Skeletal muscle tissue (tissue), 4 donors: Measurements from ENCODE around the gene LMTK3. TPM values are rescaled to one million over a fixed set of nuclear protein-coding genes. Genes with fewer than 3 reads are reported as not detected.

Source experiments
- H3K27ac ChIP-seq: one replicate; pipeline ENCODE4 v1.7.0; 2013; ENCODE audit warnings: mild to moderate bottlenecking, low read depth, low read length, inconsistent platforms
- H3K27me3 ChIP-seq, 3 donors: one replicate each; pipeline ENCODE4 v1.7.0; 2013; ENCODE audit warnings: low read length in 3 of 3; ENCODE audit not compliant: control insufficient read depth in 3 of 3, insufficient read depth in 3 of 3
- H3K36me3 ChIP-seq, 3 donors: one replicate each; pipeline ENCODE4 v1.7.0; 2013; ENCODE audit warnings: low read length in 3 of 3; ENCODE audit not compliant: control insufficient read depth in 3 of 3, insufficient read depth in 3 of 3
- H3K4me1 ChIP-seq, 3 donors: one replicate each; pipeline ENCODE4 v1.7.0; 2013; ENCODE audit warnings: low read length in 3 of 3, mild to moderate bottlenecking in 3 of 3; ENCODE audit not compliant: control insufficient read depth in 3 of 3, insufficient read depth in 3 of 3
- H3K4me3 ChIP-seq, 3 donors: one replicate each; pipeline ENCODE4 v1.7.0; 2013; ENCODE audit warnings: low read length in 3 of 3
- H3K9ac ChIP-seq, 3 donors: one replicate each; pipeline ENCODE4 v1.7.0; 2013; ENCODE audit warnings: low read length in 3 of 3, mild to moderate bottlenecking in 3 of 3, moderate library complexity in 2 of 3, low read depth in 1 of 3
- H3K9me3 ChIP-seq, 3 donors: one replicate each; pipeline ENCODE4 v1.7.0; 2013; ENCODE audit warnings: low read length in 3 of 3; ENCODE audit not compliant: control insufficient read depth in 3 of 3
- total RNA-seq: library from RNA; depleted of rRNA; stranded (reverse); fragments of >200 nt; gene quantifications from one replicate; pipeline ENCODE4 v1.2.3, GENCODE V29; 2014
- donor health status: Osteomylitis.

The LMTK3 gene
- total RNA-seq, 1 donor from 2014 or later, result not detected

- H3K36me3 ChIP-seq, result no peaks in the 10 kb centered on the region
- no peak overlapping the region for H3K4me3 ChIP-seq
- H3K9me3 ChIP-seq, result no peaks in the 10 kb centered on the region
- H3K27me3 ChIP-seq, result peaks cover 9 to 19% (median 16%) of the 10 kb centered on the region in 3 donors
- H3K9ac ChIP-seq, result no peak overlapping the region
- H3K4me1 ChIP-seq, result no peaks in the 10 kb centered on the region
- H3K27ac ChIP-seq, result no peak overlapping the region
Observed at GRCh38 chr19:48552406-48553322, 41.0 kb upstream of the LMTK3 start.

- H3K27ac ChIP-seq, result no peak within 1 kb of the TSS
- H3K9ac ChIP-seq, result no peak within 1 kb of the TSS
- no peaks in the 10 kb centered on the region for H3K36me3 ChIP-seq
- no peaks in the 10 kb centered on the region for H3K4me1 ChIP-seq
- no peaks in the 10 kb centered on the region for H3K9me3 ChIP-seq
- H3K4me3 ChIP-seq, result no peak within 1 kb of the TSS
- H3K27me3 ChIP-seq, result peaks cover 9 to 19% (median 16%) of the 10 kb centered on the region in 3 donors
Observed at GRCh38 chr19:48551437-48552302, 40.0 kb upstream of the LMTK3 start, which contains the start of gene SULT2B1. Gene SULT2B1, plus strand, starts transcription at chr19:48552172. Its CDS starts 81 bp downstream, at chr19:48552253.

GRCh38 chr19:48549380-48549779, 37.7 kb upstream of the LMTK3 start:
- no peak overlapping the region for H3K27ac ChIP-seq
- H3K9ac ChIP-seq, result no peak overlapping the region
- no peaks in the 10 kb centered on the region for H3K9me3 ChIP-seq
- H3K4me3 ChIP-seq, result no peak overlapping the region
- no peaks in the 10 kb centered on the region for H3K4me1 ChIP-seq
- no peaks in the 10 kb centered on the region for H3K36me3 ChIP-seq
- peaks cover 9 to 24% (median 16%) of the 10 kb centered on the region in 3 donors for H3K27me3 ChIP-seq

GRCh38 chr19:48548253-48548911, 36.7 kb upstream of the LMTK3 start:
- Histone ChIP-seq H3K4me1 (peaks cover 2 to 3% (median 3%) of the 10 kb centered on the region in 3 donors), H3K9me3 (no peaks in the 10 kb centered on the region), H3K36me3 (no peaks in the 10 kb centered on the region), H3K9ac (no peak overlapping the region), H3K27me3 (peaks cover 9 to 24% (median 16%) of the 10 kb centered on the region in 3 donors), H3K4me3 (no peak overlapping the region), H3K27ac (no peak overlapping the region)

GRCh38 chr19:48547722-48548121, 36.1 kb upstream of the LMTK3 start:
- Histone ChIP-seq H3K9me3 (no peaks in the 10 kb centered on the region), H3K4me1 (peaks cover 5 to 8% (median 7%) of the 10 kb centered on the region in 3 donors), H3K27me3 (peaks cover 9 to 21% (median 18%) of the 10 kb centered on the region in 3 donors), H3K36me3 (no peaks in the 10 kb centered on the region), H3K27ac (no peak overlapping the region), H3K9ac (no peak overlapping the region), H3K4me3 (no peak overlapping the region)

GRCh38 chr19:48544856-48545750, 33.5 kb upstream of the LMTK3 start:
- H3K4me1 ChIP-seq, result peaks cover 5 to 8% (median 7%) of the 10 kb centered on the region in 3 donors
- H3K4me3 ChIP-seq, result no peak overlapping the region
- H3K27me3 ChIP-seq, result peaks cover 0 to 10% (median 10%) of the 10 kb centered on the region in 3 donors
- no peak overlapping the region for H3K9ac ChIP-seq
- no peaks in the 10 kb centered on the region for H3K36me3 ChIP-seq
- H3K27ac ChIP-seq, result no peak overlapping the region
- no peaks in the 10 kb centered on the region for H3K9me3 ChIP-seq

GRCh38 chr19:48543121-48543710, 31.6 kb upstream of the LMTK3 start:
- H3K9ac ChIP-seq, result no peak overlapping the region
- H3K36me3 ChIP-seq, result no peaks in the 10 kb centered on the region
- no peaks in the 10 kb centered on the region for H3K9me3 ChIP-seq
- peak overlapping the region in 1 of 3 donors; percentile 45 for H3K4me3 ChIP-seq
- peaks cover 0 to 5% (median 4%) of the 10 kb centered on the region in 3 donors for H3K27me3 ChIP-seq
- peaks cover 5 to 9% (median 8%) of the 10 kb centered on the region in 3 donors for H3K4me1 ChIP-seq
- no peak overlapping the region for H3K27ac ChIP-seq

- Histone ChIP-seq H3K4me1 (peaks cover 5 to 9% (median 8%) of the 10 kb centered on the region in 3 donors), H3K36me3 (no peaks in the 10 kb centered on the region), H3K27ac (no peak overlapping the region), H3K4me3 (no peak overlapping the region), H3K27me3 (peaks cover 0 to 5% (median 2%) of the 10 kb centered on the region in 3 donors), H3K9ac (no peak overlapping the region), H3K9me3 (no peaks in the 10 kb centered on the region)
Observed at GRCh38 chr19:48541813-48542212, 30.2 kb upstream of the LMTK3 start.
